Right lobe of liver (tissue), 4 donors: ENCODE measurements around the gene CD177.

Experiments
- CTCF ChIP-seq, 4 donors: fragments of 200-600 bp in 3 of 4; fragments of 450-650 bp in 1 of 4; IDR thresholded peaks; one replicate each; pipeline versions ENCODE4 v1.5.1 to v1.8.0; 2016 to 2022; ENCODE audit warnings: antibody characterized with exemption in 4 of 4, mild to moderate bottlenecking in 2 of 4
- POLR2A ChIP-seq: fragments of 450-650 bp; IDR thresholded peaks from one replicate; pipeline ENCODE4 v1.6.1; 2017; ENCODE audit warnings: antibody characterized with exemption, mild to moderate bottlenecking
- donor health status: DM: no; HTN: no; CAD: no.
- donor health status: DM: no; HTN: no; CAD: no.
- donor health status: DM: no; HTN: yes; CAD: no.

DNA sequence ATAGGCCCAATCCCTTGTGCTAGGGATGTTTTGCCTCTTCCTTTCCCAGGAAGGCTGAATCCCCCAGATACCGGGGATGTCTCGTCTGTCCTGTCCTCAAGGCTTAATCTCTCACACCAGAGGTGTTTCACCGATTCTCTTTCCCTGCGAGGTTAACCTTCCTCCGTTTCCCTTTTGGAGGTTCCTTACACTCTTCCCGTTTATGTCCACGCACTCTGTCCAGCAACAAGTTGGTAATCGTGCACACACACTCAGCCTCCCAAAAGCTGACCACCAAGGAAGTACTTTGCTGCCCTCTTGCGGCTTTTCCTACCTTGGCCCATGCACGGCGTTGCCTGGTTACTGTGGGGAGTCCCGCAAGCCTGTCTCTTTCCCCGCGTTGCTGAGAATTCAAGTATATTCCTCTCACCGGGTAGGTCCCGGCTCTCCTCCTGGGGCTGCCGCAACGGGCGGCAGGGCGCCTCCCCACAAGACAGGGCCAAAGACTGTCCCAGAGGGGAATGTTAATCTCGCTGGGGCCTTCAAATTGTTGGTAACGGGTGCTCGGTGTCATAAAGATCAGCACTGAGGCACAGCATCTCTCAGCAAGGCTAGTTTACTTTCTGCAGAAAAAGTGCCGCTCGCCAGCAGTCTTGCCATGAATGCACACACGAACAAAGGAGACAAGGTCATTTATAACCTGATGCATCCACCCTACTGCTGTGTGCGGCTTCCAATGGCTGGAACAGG lies 36.7 kb upstream of the CD177 start:
- TF ChIP-seq CTCF (IDR thresholded peaks at IDR 0.05): peak in 1 of 4 donors; percentile 23
- TF ChIP-seq POLR2A: no peak
